K562 (cell line): ENCODE data around the gene C12orf42. TPM values are rescaled to one million over a fixed set of nuclear protein-coding genes. Genes with fewer than 3 reads are reported as not detected.

Experiments used
- DACH1 ChIP-seq: fragments of 450-650 bp; IDR thresholded peaks from 2 replicates; pipeline ENCODE4 v1.6.1; 2018; ENCODE audit not compliant: partially characterized antibody
- EP400 ChIP-seq: fragments of 450-650 bp; IDR thresholded peaks from 2 replicates; pipeline ENCODE4 v1.6.1; 2017; ENCODE audit warnings: antibody characterized with exemption, mild to moderate bottlenecking, moderate library complexity
- FUS ChIP-seq: fragments of 200-400 bp; formaldehyde crosslinking; optimal IDR thresholded peaks from 2 replicates; pipeline ENCODE3; 2017; ENCODE audit warnings: low read depth, low read length
- ID3 ChIP-seq, 2 experiments: fragments of 250-450 bp in 1 of 2; fragments of 450-650 bp in 1 of 2; sonication (Bioruptor Pico) in 1 of 2; IDR thresholded peaks; 2 replicates each; pipeline versions ENCODE4 v1.6.1 to v1.8.0; 2016 to 2021; ENCODE audit warnings: mild to moderate bottlenecking in 2 of 2, moderate library complexity in 2 of 2, missing compliant biosample characterization in 1 of 2, missing genetic modification characterization in 1 of 2
- KDM5B ChIP-seq: fragments of 200-600 bp; sonication (generic); IDR thresholded peaks from 2 replicates; pipeline ENCODE4 v1.6.1; 2012; ENCODE audit warnings: low read depth, mild to moderate bottlenecking, moderate library complexity, low read length, control low read depth, inconsistent platforms; ENCODE audit not compliant: insufficient replicate concordance
- MTA3 ChIP-seq: fragments of 450-650 bp; formaldehyde crosslinking; IDR thresholded peaks from 2 replicates; pipeline ENCODE4 v1.6.1; 2017; ENCODE audit warnings: mild to moderate bottlenecking, borderline replicate concordance
- U2AF1 ChIP-seq: fragments of 200-400 bp; formaldehyde crosslinking; optimal IDR thresholded peaks from 2 replicates; pipeline ENCODE3; 2017; ENCODE audit warnings: mild to moderate bottlenecking, low read depth, low read length, moderate library complexity
- USF2 ChIP-seq: sonication (generic); formaldehyde crosslinking; IDR thresholded peaks from 2 replicates; pipeline ENCODE4 v1.5.0; 2020; ENCODE audit warnings: missing genetic modification reagents
- ZNF146 ChIP-seq: IDR thresholded peaks from one replicate; pipeline ENCODE4 v1.6.1; 2018; ENCODE audit warnings: missing compliant biosample characterization; ENCODE audit not compliant: unreplicated experiment
- ZNF592 ChIP-seq: fragments of 450-650 bp; IDR thresholded peaks from 2 replicates; pipeline ENCODE4 v1.6.1; 2017; ENCODE audit warnings: antibody characterized with exemption, mild to moderate bottlenecking
- polyA plus RNA-seq, 8 experiments: library from polyadenylated mRNA; depleted of rRNA in 4 of 8; stranded (reverse) in 5 of 8; unstranded in 3 of 8; fragments of >200 nt; fragmentation: Nextera tagmentation in 2 of 8; fragmentation: Illumina TruSeq in 1 of 8; extraction: Ambion mirVana in 2 of 8; extraction: Trizol in 1 of 8; gene quantifications; 2 replicates each; pipeline versions ENCODE4 v1.2.1 to v1.2.3, GENCODE V29; 2011 to 2014; ENCODE audit warnings: inconsistent platforms in 1 of 8, missing spikeins in 1 of 8
- total RNA-seq, 7 experiments: library from RNA; depleted of rRNA in 6 of 7; stranded (reverse); fragments of >200 nt in 6 of 7; fragmentation: Illumina TruSeq in 2 of 7; extraction: Trizol in 2 of 7; gene quantifications; 2 replicates each; pipeline versions ENCODE4 v1.2.1 to v1.2.3, GENCODE V29; 2011 to 2021; ENCODE audit warnings: low replicate concordance in 1 of 7

Gene C12orf42
- total and polyA plus RNA-seq, 9 of the 15 experiments (the other 6 are each of a cell fraction or from before 2014, with no cell fraction given), result not detected

DNA sequence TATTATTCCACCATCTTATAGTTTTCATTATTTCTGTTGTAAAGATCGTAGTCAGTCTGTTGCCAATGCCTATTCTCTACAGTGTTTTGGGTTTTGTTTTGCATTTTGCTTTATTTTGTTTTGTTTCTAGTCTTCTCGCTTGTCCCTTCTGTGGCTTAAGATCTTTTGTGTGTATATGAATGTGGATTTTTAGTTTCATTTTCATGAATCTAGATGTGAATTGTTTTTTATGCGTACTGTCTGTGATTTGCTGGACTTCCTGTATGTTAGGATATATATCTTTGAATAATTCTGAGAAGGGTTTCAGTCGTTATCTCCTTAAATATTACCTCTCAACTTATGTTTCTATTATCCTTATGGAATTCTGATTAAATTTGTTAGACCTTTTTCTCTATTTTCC lies 13.4 kb downstream of the C12orf42 start (continued):
- TF ChIP-seq ID3 (CRISPR knock-in tag; IDR thresholded peaks at IDR 0.05) (no peak), ID3 (tag; IDR thresholded peaks at IDR 0.05) (no peak), FUS (no peak), DACH1 (no peak), ZNF146 (CRISPR knock-in tag) (no peak), ZNF592 (no peak), U2AF1 (no peak), MTA3 (no peak), KDM5B (no peak), EP400 (no peak), USF2 (CRISPR knock-in tag) (no peak)
